Myometrial cell (primary cell): ENCODE results near the gene PPT2. TPM values are rescaled to one million over a fixed set of nuclear protein-coding genes. Genes with fewer than 3 reads are reported as not detected.

ENCODE experiments used
- total RNA-seq: library from RNA; depleted of rRNA; stranded (reverse); fragments of >200 nt; gene quantifications from 2 replicates; pipeline ENCODE4 v1.2.3, GENCODE V29; 2015

Gene PPT2, protein sequence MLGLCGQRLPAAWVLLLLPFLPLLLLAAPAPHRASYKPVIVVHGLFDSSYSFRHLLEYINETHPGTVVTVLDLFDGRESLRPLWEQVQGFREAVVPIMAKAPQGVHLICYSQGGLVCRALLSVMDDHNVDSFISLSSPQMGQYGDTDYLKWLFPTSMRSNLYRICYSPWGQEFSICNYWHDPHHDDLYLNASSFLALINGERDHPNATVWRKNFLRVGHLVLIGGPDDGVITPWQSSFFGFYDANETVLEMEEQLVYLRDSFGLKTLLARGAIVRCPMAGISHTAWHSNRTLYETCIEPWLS
- 13.5 and 21.3 TPM in 2 replicates for total RNA-seq

DNA sequence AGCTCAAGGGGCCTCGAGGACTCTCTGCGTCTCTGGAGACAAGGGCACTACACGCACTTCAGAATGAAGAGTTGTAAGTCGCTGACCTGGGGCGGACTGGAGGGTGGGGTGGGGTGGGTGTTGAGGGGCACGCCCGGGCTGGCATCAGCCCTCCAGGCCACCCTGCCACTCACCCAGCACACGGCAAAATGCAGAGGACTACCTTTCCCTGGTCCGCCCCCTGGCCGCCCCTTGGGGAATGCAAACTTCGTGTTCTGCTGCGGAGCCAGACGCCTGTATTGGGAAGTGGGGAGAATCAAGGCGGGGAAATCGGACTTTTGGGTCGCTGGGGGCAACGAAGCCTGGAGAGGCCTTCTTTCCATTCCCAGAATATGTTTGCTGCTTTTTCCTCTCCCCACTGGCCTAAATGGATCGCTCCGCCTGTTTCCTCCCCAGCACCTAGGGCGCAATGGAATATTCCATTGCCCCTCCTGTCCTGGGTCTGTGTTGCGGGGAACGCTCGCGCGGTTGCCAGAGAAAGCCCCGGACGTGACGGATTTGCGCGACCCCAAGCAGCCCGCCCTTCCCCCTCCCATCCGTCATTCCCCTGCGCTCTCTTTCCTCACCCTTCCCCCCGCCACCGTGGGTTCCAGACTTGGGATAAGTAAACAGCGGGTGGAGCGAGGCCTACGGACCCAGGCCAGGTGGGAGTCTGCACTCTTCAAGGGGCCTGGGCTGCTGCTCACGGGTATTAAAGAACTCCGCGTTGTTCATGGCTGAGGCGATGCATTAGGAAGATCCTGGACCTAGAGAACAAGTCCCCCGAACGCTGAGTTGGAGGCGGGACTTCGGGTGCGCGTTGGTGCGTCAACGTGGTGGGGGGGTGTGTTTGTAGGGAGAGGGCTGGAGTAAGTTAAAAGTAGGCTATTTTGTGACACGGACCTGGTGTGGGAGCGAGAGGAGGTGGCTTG, at the start of gene PPT2:
Gene PPT2 (plus strand): TSS at position 578 of the 950 bp plus-strand sequence. CDS start 454 bp downstream, outside the sequence.

GRCh38 chr6:32109114-32109764, 44.7 kb upstream of the PPT2 start, which contains the start of gene TNXB:
Gene TNXB, minus strand, starts transcription at chr6:32109338. Its CDS starts 11,140 bp downstream, at chr6:32098198.

DNA sequence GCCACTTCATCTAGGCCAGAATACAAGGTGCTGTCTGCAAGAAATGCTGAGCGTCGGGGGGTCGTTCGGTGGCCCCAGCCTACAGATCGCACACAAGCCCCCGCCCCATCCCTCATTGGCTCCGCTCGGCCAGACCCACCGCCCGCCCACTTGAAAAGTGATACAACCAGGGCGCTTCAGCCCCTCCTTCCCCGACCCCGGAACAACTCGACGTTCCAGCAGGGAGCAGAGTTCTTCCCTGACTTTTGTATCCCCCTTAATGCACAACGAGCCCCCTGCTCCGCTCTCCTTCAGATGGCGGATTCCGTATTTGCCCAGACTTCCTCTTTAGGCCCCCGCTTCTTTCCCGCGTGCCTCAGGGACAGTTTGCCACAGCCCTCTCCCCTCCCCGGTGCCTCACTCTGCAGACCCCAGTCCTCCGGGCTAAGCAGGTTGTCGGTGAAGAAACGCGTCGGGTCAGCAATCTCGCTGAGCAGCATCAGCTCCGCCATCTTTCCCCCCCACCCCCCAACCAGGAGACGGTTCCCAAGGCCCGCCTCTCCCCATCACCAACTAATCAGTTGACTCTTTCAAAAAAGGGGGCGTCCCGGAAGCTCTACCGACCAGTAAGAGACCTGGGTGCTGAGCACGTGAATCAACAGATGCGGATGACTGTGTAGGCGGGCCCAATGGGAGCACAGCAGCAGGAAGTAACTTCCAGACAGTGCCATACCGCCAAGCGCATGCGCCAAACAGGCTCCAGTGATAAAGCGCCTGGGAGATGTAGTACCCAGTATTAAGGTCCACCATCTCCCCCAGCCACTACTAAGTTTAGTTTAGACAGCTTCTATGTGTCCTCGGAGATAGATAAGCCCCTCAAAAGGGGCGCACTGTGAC, 26.0 kb upstream of the PPT2 start, which contains the start of gene ATF6B:
Gene ATF6B (minus strand): TSS at position 530 of the 876 bp plus-strand sequence. CDS start 39 bp downstream, at position 491.

DNA sequence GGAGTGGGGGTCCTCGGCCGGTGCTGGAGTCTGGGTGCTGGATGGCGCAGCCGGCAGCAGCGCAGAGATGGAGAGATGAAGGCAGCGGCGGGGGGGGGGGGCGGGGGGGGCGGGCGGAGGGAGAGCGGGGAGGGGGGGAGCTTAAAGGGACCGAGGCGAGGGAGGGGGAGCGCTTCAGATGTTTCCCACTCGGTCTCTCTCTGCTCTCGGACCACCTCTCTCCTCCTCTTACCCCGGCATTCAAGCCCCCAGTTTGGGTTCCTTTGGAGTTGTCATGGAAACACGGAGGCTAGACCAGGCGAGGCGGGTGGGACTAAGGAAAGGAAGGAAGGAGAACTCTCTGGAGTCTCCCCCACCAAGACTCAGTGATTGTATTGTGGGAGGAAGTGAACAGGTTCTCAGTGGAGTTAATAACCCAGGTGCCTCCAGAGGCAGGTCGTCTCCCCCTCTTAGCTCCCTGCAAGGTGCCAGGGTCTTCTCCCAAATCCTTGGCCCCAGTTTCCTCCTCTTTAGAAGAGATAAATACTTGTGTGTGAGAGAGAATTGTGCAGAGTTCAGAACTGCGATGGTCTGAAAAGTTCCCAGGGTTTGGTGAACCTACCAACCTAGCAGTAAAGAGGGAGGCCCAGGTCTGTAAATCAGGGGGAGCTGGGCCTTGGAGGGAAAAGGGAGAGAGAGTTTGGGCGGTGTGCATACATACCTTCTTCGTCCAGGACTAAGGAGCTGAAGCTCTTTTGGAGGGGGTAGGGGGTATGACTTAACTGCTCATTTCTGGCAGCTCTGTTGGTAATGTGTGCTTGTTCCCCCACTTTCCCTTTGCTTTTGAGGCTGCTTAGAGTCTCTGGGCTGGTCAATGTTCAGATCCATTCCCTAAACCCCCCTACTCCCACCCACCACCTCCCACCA, 1.8 kb upstream of the PPT2 start, which contains the start of gene PRRT1:
Gene PRRT1 (minus strand): TSS at position 77 of the 906 bp plus-strand sequence. CDS start 112 bp downstream, outside the sequence.

GRCh38 chr6:32164295-32164694, 10.4 kb downstream of the PPT2 start, which contains the start of gene EGFL8:
Gene EGFL8, plus strand, starts transcription at chr6:32164595. Its CDS starts 1,571 bp downstream, at chr6:32166166.

DNA sequence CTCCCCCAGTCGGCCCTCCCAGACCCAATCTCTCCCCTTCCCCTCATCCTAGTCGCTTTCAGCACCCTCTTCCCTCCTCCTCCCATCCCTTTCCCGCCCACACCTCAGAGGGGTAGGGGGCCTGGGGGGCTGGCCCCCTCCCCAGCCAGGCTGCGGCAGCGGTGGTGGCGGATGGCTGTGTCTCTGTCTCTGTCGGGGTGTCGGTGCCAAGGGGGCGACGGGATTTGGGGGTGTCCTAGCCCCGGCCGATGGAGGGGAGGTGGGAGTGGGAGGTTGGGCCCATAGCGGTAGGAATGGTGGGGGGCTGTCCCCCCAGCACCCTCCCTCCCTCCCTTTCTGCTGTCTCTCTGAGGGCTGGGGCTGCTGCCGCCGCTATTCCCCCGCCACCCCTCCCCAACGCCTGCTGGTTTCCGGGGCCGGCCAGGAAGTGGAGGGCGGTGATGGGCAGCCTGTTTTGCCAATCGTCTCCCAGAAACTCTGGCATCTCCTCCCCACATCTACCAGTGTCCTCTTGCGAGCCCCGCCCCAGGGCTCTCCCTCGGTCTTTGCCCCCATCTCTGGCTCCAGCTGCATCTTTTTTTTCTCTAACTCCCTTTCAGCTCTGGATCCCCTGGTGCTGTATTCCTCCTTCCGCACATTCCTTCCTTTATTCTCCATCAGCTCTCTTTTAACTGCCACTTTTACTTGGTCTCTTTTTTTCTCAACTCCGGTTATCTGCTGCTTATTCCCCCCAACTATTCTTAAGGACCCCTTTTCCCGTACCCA, 22.0 kb downstream of the PPT2 start, which contains the start of gene AGPAT1:
Gene AGPAT1 (minus strand): TSS at position 374 of the 765 bp plus-strand sequence. CDS start 4,588 bp downstream, outside the sequence.

DNA sequence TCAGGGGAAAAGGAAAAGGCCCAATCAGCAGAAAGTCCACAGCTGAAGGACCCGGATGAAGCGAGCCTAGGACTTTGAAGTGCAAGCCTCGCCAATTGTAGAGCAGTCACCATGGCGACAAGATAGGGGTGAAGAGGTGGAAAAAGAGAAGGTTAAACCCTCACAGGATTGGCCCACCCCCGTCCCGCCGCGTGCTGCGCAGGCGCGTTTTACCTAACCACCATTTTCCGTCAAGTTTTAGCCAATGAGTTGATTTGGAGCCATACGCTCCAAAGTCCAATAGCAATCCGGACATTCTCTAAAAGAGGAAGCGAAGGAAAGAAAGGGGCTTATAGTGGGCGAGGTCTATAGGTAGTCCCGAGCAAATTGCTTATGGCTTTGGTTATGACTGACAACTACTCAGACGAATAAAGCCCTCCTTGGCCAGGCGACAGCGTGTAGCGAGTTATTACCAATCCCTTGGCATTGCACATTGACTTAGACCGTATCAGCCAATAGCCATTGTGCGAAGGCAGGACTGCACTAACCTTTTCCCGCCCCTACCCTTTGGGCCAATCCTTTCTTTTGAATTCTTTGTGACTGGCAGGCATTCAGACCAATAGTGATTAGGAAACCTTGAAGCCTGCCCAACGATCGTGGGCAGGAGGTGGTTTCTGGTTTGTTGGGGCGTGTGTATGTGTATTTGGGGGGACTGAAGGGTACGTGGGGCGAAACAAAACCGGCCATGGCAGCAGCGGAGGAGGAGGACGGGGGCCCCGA, 24.0 kb downstream of the PPT2 start, which contains the start of gene RNF5:
Gene RNF5 (plus strand): TSS at position 618 of the 759 bp plus-strand sequence. CDS start 107 bp downstream, at position 725.

GRCh38 chr6:32184084-32184640, 30.2 kb downstream of the PPT2 start, which contains the start of gene AGER:
Gene AGER, minus strand, starts transcription at chr6:32184253. Its CDS starts 31 bp downstream, at chr6:32184222.

GRCh38 chr6:32190054-32190851, 36.3 kb downstream of the PPT2 start, which contains the start of gene PBX2:
Gene PBX2, minus strand, starts transcription at chr6:32190202. Its CDS starts 287 bp downstream, at chr6:32189915.

GRCh38 chr6:32192608-32193039, 38.7 kb downstream of the PPT2 start, which contains the start of gene GPSM3:
Gene GPSM3, minus strand, starts transcription at chr6:32192643. Its CDS starts 130 bp downstream, at chr6:32192513.

Other genes with a start within 250 kb of the PPT2 start
- gene C2, start 226.4 kb upstream of the PPT2 start, total RNA-seq: 1.4 and 2.0 TPM in 2 replicates
- gene CFB, start 208.0 kb upstream of the PPT2 start, total RNA-seq: 0.86 and 1.6 TPM in 2 replicates
- gene NELFE, start 195.2 kb upstream of the PPT2 start, total RNA-seq: 133 and 192 TPM in 2 replicates
- gene SKIC2, start 195.0 kb upstream of the PPT2 start, total RNA-seq: 52.8 and 85.6 TPM in 2 replicates
- 12.7 and 16.1 TPM in 2 replicates for gene DXO, start 182.0 kb upstream of the PPT2 start, total RNA-seq
- 5.0 and 8.1 TPM in 2 replicates for gene C4A, start 172.1 kb upstream of the PPT2 start, total RNA-seq
- gene C4B, start 139.3 kb upstream of the PPT2 start, total RNA-seq: 3.7 and 6.6 TPM in 2 replicates
- 1.4 TPM in 1 of 2 replicates, not detected in the other for gene CYP21A2, start 115.7 kb upstream of the PPT2 start, total RNA-seq
- gene TNXB, start 44.8 kb upstream of the PPT2 start, total RNA-seq: 0.29 and 1.4 TPM in 2 replicates
- 20.4 and 21.3 TPM in 2 replicates for gene ATF6B, start 25.9 kb upstream of the PPT2 start, total RNA-seq
- 4.4 and 10.4 TPM in 2 replicates for gene FKBPL, start 23.9 kb upstream of the PPT2 start, total RNA-seq
- gene PRRT1, start 2.2 kb upstream of the PPT2 start, total RNA-seq: not detected in 2 replicates
- 1.2 TPM in 1 of 2 replicates, not detected in the other for gene EGFL8, start 10.5 kb downstream of the PPT2 start, total RNA-seq
- 67.0 and 69.8 TPM in 2 replicates for gene AGPAT1, start 21.9 kb downstream of the PPT2 start, total RNA-seq
- 48.2 and 69.5 TPM in 2 replicates for gene RNF5, start 24.3 kb downstream of the PPT2 start, total RNA-seq
- 2.3 and 5.5 TPM in 2 replicates for gene AGER, start 30.1 kb downstream of the PPT2 start, total RNA-seq
- gene PBX2, start 36.1 kb downstream of the PPT2 start, total RNA-seq: 34.3 and 34.9 TPM in 2 replicates
- gene GPSM3, start 38.5 kb downstream of the PPT2 start, total RNA-seq: 6.6 and 9.9 TPM in 2 replicates
- gene NOTCH4, start 69.9 kb downstream of the PPT2 start, total RNA-seq: 0.58 and 1.4 TPM in 2 replicates
- gene TSBP1, start 217.8 kb downstream of the PPT2 start, total RNA-seq: not detected in 2 replicates